ENCODE data around the gene SH3TC1. TPM values are rescaled to one million over a fixed set of nuclear protein-coding genes. Genes with fewer than 3 reads are reported as not detected.

SH3TC1 gene
- total RNA-seq, 1 donor from 2014 or later: 73.1 TPM

GRCh38 chr4:8168832-8169598 is 30.1 kb upstream of the SH3TC1 start:
- no peak for ATAC-seq
- H3K4me3 ChIP-seq: no peak overlapping the region
- peaks cover 7% of the 10 kb centered on the region for H3K4me1 ChIP-seq

DNA sequence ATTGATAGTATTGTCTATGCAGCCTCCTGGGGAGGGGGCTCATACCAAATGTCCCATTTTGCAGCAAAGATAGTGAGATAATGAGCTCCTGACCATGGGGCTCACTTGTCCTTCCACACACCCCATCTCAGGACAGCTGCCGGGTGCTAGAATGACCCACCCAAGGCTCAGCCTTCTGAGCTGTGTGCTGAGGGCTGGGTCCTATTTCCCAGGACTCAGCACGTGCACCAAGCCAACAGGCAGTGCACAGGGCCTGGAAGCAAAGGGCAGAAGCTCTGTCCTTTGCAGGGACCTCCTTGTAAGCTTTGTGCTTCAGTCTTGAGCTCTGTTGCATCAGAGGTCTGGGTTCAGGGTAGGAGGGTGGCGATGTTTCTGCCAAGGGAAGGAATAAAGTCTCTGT is 29.3 kb upstream of the SH3TC1 start:
- DNase-seq: no peak
- intact Hi-C loops (cut with DNase I): no loop called here
- ATAC-seq: no peak
- Histone ChIP-seq H3K27me3 (ENCODE audit: low read depth) (no peaks in the 10 kb centered on the region), H3K4me1 (peaks cover 7% of the 10 kb centered on the region), H3K4me3 (no peak overlapping the region), H3K36me3 (no peaks in the 10 kb centered on the region), H3K27ac (no peak overlapping the region), H3K9me3 (peaks cover 12% of the 10 kb centered on the region)
- TF ChIP-seq, protein P1, sequence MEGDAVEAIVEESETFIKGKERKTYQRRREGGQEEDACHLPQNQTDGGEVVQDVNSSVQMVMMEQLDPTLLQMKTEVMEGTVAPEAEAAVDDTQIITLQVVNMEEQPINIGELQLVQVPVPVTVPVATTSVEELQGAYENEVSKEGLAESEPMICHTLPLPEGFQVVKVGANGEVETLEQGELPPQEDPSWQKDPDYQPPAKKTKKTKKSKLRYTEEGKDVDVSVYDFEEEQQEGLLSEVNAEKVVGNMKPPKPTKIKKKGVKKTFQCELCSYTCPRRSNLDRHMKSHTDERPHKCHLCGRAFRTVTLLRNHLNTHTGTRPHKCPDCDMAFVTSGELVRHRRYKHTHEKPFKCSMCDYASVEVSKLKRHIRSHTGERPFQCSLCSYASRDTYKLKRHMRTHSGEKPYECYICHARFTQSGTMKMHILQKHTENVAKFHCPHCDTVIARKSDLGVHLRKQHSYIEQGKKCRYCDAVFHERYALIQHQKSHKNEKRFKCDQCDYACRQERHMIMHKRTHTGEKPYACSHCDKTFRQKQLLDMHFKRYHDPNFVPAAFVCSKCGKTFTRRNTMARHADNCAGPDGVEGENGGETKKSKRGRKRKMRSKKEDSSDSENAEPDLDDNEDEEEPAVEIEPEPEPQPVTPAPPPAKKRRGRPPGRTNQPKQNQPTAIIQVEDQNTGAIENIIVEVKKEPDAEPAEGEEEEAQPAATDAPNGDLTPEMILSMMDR (IDR thresholded peaks at IDR 0.05): no peak

More at GRCh38 chr4:8168832-8169598, 30.1 kb upstream of the SH3TC1 start:
- no peak for DNase-seq
- H3K9me3 ChIP-seq: peaks cover 12% of the 10 kb centered on the region
- no peak overlapping the region for H3K27ac ChIP-seq
- no peaks in the 10 kb centered on the region for H3K36me3 ChIP-seq
- H3K27me3 ChIP-seq (ENCODE audit: low read depth): no peaks in the 10 kb centered on the region
- TF ChIP-seq, protein P1 (IDR thresholded peaks at IDR 0.05): no peak
- intact Hi-C loops (cut with DNase I): no loop called here

- no peaks in the 10 kb centered on the region for H3K36me3 ChIP-seq
- ATAC-seq (no peak), DNase-seq (no peak)
- no peak overlapping the region for H3K27ac ChIP-seq
- TF ChIP-seq, protein P1 (IDR thresholded peaks at IDR 0.05): no peak
- intact Hi-C loops (cut with DNase I): no loop called here
- H3K4me3 ChIP-seq: no peak overlapping the region
- peaks cover 7% of the 10 kb centered on the region for H3K4me1 ChIP-seq
- H3K27me3 ChIP-seq (ENCODE audit: low read depth): no peaks in the 10 kb centered on the region
- peaks cover 12% of the 10 kb centered on the region for H3K9me3 ChIP-seq
These were observed 28.7 kb upstream of the SH3TC1 start for GRCh38 chr4:8170341-8170740.

DNA sequence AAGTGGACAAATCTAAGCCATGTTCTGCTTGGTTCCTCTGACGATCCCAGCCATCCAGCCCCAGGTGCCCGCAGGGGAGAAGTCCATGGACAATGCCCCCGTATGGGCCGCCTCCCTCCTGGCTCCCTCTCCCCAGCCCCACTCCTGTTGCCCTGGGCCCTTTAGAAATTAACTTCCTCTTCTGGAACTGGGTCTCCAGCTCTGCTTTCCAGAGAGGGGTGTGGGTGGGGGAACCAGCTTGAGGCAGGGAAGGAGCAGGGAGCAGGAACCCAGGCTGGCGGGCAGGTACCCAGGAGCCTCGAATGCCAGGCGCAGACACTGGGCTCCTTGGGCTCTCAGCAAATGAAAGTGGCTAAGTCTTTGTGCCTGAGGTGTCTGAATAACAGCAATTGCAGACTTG is 27.8 kb upstream of the SH3TC1 start:
- peaks cover 7% of the 10 kb centered on the region for H3K4me1 ChIP-seq
- ATAC-seq (no peak), DNase-seq (no peak)
- TF ChIP-seq, protein P1 (IDR thresholded peaks at IDR 0.05): no peak
- intact Hi-C loops (cut with DNase I): no loop called here
- H3K4me3 ChIP-seq: no peak overlapping the region
- no peaks in the 10 kb centered on the region for H3K27me3 ChIP-seq (ENCODE audit: low read depth)
- H3K27ac ChIP-seq: no peak overlapping the region
- no peaks in the 10 kb centered on the region for H3K36me3 ChIP-seq
- H3K9me3 ChIP-seq: peaks cover 12% of the 10 kb centered on the region

DNA sequence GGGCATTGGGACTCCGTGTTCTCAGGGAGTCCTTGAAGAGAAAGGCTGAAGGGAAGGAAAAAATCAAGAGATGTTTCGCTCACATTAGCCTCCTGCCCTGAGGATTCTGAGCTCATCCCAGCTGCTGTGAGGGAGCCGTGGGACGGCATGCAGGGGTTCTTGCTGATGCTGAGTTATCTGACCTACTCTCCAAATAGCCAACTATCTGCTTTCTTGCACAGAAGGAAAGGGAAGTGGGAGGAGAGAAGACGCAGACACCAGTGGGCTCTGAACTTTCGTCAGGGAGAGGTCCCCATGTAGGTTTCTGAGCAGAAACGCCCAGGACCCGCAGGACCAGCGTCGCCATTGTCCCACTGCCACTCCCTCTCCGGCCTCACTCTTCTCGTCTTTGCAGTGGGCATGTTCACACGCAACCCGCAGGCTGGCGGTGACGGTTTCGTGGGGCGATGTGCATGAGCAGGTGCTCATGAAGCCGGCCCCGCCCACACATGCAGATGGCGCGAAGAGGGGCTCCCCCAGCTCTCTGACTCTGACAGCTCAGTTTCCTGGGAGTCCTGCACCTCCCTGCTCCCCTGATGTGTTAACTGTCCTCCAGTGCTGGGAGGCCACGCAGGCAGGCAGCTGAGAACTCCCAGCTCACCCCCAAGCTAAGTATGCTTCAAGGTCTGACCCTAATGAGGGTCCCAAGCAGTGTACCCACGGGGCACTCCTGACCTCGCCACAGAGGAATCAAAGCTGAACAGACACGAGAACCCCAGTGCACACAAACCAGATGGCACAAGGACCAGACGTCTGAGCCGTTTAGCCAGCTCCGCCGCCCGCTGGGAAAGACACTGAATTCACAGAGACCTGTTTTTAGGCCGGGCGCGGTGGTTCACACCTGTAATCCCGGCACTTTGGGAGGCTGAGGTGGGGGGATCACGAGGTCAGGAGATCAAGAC is 26.8 kb upstream of the SH3TC1 start:
- no peaks in the 10 kb centered on the region for H3K27me3 ChIP-seq (ENCODE audit: low read depth)
- H3K4me1 ChIP-seq: peaks cover 15% of the 10 kb centered on the region
- ATAC-seq (no peak), DNase-seq (no peak)
- H3K36me3 ChIP-seq: no peaks in the 10 kb centered on the region
- peaks cover 12% of the 10 kb centered on the region for H3K9me3 ChIP-seq
- TF ChIP-seq, protein P1 (IDR thresholded peaks at IDR 0.05): no peak
- no peak overlapping the region for H3K27ac ChIP-seq
- intact Hi-C loops (cut with DNase I): no loop called here
- no peak overlapping the region for H3K4me3 ChIP-seq
